ENCODE measurements around the gene PIGP. TPM values are rescaled to one million over a fixed set of nuclear protein-coding genes. Genes with fewer than 3 reads are reported as not detected.

Gene PIGP
- total RNA-seq, 2 donors from 2014 or later: 7.6 to 13.4 TPM

GRCh38 chr21:37074546-37074945 lies 1.7 kb upstream of the PIGP start:
- peak overlapping the region; percentile 19 to 96 for H3K27ac ChIP-seq
- ATAC-seq (ENCODE audit: insufficient number of reproducible peaks, low FRiP score, low read depth): no peak
- H3K36me3 ChIP-seq: no peaks in the 10 kb centered on the region
- peak overlapping the region; percentile 89 for H3K4me3 ChIP-seq
- H3K27me3 ChIP-seq (replicated peaks; ENCODE audit: insufficient read depth): no peaks in the 10 kb centered on the region
- no peak for TF ChIP-seq CTCF (IDR thresholded peaks at IDR 0.05)
- DNase-seq (ENCODE audit: low spot score): no peak
- peaks cover 12 to 30% of the 10 kb centered on the region in 2 donors for H3K4me1 ChIP-seq (ENCODE audit: control insufficient read depth in 1 of 2, low read depth in 2 of 2)
- H3K9me3 ChIP-seq: no peaks in the 10 kb centered on the region

GRCh38 chr21:37074197-37074510 lies 1.3 kb upstream of the PIGP start:
- H3K4me1 ChIP-seq (ENCODE audit: control insufficient read depth in 1 of 2, low read depth in 2 of 2): peaks cover 12 to 30% of the 10 kb centered on the region in 2 donors
- TF ChIP-seq CTCF (IDR thresholded peaks at IDR 0.05): no peak
- H3K27ac ChIP-seq: peak overlapping the region; percentile 19 to 96
- no peaks in the 10 kb centered on the region for H3K27me3 ChIP-seq (replicated peaks; ENCODE audit: insufficient read depth)
- no peak for DNase-seq (ENCODE audit: low spot score)
- H3K9me3 ChIP-seq: no peaks in the 10 kb centered on the region
- no peaks in the 10 kb centered on the region for H3K36me3 ChIP-seq
- peak overlapping the region; percentile 89 for H3K4me3 ChIP-seq
- no peak for ATAC-seq (ENCODE audit: insufficient number of reproducible peaks, low FRiP score, low read depth)

- TF ChIP-seq CTCF (IDR thresholded peaks at IDR 0.05): no peak
- peak; percentile 29 for DNase-seq (ENCODE audit: low spot score)
- no peaks in the 10 kb centered on the region for H3K36me3 ChIP-seq
- H3K4me3 ChIP-seq: peak overlapping the region; percentile 89
- peak overlapping the region; percentile 96 to 99 for H3K27ac ChIP-seq
- peak; percentile 17 for ATAC-seq (ENCODE audit: insufficient number of reproducible peaks, low FRiP score, low read depth)
- peaks cover 12 to 30% of the 10 kb centered on the region in 2 donors for H3K4me1 ChIP-seq (ENCODE audit: control insufficient read depth in 1 of 2, low read depth in 2 of 2)
- no peaks in the 10 kb centered on the region for H3K27me3 ChIP-seq (replicated peaks; ENCODE audit: insufficient read depth)
- H3K9me3 ChIP-seq: no peaks in the 10 kb centered on the region
Observed at GRCh38 chr21:37073417-37074196, 736 bp upstream of the PIGP start.

GRCh38 chr21:37072274-37072987 lies 440 bp downstream of the PIGP start:
- H3K4me1 ChIP-seq (ENCODE audit: control insufficient read depth in 1 of 2, low read depth in 2 of 2): peaks cover 12 to 30% of the 10 kb centered on the region in 2 donors
- H3K9me3 ChIP-seq: no peaks in the 10 kb centered on the region
- no peaks in the 10 kb centered on the region for H3K27me3 ChIP-seq (replicated peaks; ENCODE audit: insufficient read depth)
- ATAC-seq (ENCODE audit: insufficient number of reproducible peaks, low FRiP score, low read depth): peak; percentile 34
- H3K4me3 ChIP-seq: peak overlapping the region; percentile 89
- no peaks in the 10 kb centered on the region for H3K36me3 ChIP-seq
- no peak for TF ChIP-seq CTCF (IDR thresholded peaks at IDR 0.05)
- peak; percentile 46 for DNase-seq (ENCODE audit: low spot score)
- H3K27ac ChIP-seq: peak overlapping the region; percentile 96 to 99

GRCh38 chr21:37071561-37072273 lies 1.2 kb downstream of the PIGP start:
- H3K4me3 ChIP-seq: peak overlapping the region; percentile 89
- no peaks in the 10 kb centered on the region for H3K27me3 ChIP-seq (replicated peaks; ENCODE audit: insufficient read depth)
- H3K4me1 ChIP-seq (ENCODE audit: control insufficient read depth in 1 of 2, low read depth in 2 of 2): peaks cover 12 to 30% of the 10 kb centered on the region in 2 donors
- no peak for DNase-seq (ENCODE audit: low spot score)
- H3K9me3 ChIP-seq: no peaks in the 10 kb centered on the region
- peak overlapping the region; percentile 96 to 99 for H3K27ac ChIP-seq
- no peaks in the 10 kb centered on the region for H3K36me3 ChIP-seq
- ATAC-seq (ENCODE audit: insufficient number of reproducible peaks, low FRiP score, low read depth): peak; percentile 35
- no peak for TF ChIP-seq CTCF (IDR thresholded peaks at IDR 0.05)
